HPDE6-E6E7 (cell line): Measurements from ENCODE around the gene OR2D2.
"Not testable (repeated sequence)": the region's sequence is repeated elsewhere in the genome, so short reads cannot be mapped to it uniquely, and the experiment has no call there.

Experiments
- DNase-seq: peaks from one replicate; pipeline ENCODE4 v3.0.0; 2011; ENCODE audit warnings: missing footprints; ENCODE audit errors: extremely low spot score

OR2D2 gene, protein sequence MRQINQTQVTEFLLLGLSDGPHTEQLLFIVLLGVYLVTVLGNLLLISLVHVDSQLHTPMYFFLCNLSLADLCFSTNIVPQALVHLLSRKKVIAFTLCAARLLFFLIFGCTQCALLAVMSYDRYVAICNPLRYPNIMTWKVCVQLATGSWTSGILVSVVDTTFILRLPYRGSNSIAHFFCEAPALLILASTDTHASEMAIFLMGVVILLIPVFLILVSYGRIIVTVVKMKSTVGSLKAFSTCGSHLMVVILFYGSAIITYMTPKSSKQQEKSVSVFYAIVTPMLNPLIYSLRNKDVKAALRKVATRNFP

GRCh38 chr11:6892400-6892799, at the start of gene OR2D2:
TSS of gene OR2D2 (minus strand) at chr11:6892500. CDS start at chr11:6892500, 0 bp downstream.
- no peak for DNase-seq

DNA sequence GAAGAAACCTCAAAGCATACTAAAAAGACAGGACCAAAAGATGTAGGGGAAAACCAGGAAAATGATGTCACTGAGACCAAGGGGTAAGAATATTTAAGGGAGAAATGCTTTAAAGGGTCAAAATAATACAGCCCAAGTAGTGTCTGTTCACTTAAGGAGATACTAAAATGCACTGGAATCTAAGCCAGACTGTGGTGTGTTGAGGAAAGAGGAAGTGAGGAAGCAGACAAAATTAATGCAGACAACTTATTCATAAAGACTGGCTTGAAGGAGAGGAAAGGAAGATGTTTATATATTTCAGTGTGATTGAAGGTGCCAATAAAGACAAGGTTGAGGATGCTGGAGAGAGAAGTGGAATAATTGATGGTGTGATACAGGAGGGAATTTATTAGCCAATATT, 49.7 kb upstream of the OR2D2 start:
- DNase-seq: no peak

GRCh38 chr11:6932145-6932544, 39.8 kb upstream of the OR2D2 start:
- no peak for DNase-seq

- DNase-seq: no peak
These were observed 38.9 kb upstream of the OR2D2 start for GRCh38 chr11:6931146-6931713.

- DNase-seq: no peak
These were observed 36.6 kb upstream of the OR2D2 start for GRCh38 chr11:6928916-6929315.

DNA sequence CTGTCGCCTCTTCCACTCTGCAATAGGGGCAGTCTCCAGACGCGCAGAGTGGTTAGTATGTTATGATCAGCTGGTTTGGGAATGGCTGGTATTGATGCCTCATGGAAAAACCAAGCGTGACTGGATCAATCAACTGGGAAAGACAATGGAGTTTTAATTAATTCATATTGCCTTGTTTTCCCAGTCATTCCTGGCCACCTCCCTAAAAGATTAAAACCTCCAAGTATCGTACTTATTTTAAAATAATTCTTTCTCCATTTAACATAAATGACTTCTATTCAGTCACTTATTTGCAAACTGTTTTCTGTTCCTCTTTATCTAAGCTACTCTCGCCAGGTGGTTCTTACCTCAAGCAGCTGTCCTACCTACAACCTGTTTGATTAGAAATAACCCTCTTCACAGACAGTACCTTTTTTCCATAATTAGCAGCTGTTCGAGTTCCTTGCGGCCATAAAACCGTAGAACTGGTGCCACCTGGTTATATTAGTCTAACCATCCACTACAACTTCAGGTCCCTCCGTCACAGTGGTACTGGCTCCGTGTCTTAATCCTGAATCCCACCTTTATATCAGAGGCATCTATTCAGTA, 34.8 kb upstream of the OR2D2 start:
- DNase-seq: no peak

DNA sequence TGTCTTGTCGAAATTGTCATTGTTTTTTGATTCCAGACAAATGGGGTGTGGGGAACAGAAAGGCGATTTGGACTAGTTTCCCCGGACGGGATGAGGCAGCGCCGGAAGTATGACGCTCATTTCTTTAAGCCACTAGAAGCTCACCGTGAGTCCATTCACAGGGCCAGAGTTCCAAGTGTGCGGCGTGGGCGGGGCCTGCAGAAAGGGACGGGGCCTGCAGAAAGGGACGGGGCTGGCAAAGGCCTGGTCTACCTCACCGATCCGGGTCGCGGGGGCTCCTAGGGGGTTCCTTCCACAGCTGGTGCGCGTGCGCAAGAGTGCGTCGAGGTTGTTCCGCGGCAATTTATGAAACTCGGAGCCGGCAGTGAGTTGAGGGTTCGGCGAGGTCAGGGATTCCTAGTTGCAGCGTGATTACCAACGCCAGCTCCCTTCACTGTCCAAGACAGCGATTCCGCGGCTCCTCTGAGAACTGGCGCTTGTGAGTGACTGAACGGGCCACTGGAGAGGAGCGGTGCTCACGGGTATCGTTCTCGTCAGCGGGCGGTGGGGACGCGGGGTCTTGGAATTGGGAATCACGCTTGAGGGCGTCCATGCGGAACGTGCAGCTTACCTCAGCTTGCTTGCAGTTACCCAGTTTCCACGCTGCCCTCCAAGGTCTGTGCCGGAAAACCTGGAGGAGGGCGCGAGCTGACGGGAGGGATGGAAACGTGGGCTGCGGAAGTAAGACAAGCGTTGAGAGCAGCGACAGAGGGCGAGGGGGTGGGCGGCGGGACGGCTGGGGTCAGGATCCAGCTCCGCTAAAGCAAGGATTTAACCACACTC, 34.1 kb upstream of the OR2D2 start, which contains the start of gene ZNF215:
Gene ZNF215 (plus strand): TSS at position 219 of the 822 bp plus-strand sequence. CDS start 5,847 bp downstream, outside the sequence.
- DNase-seq: peak; percentile 38

DNA sequence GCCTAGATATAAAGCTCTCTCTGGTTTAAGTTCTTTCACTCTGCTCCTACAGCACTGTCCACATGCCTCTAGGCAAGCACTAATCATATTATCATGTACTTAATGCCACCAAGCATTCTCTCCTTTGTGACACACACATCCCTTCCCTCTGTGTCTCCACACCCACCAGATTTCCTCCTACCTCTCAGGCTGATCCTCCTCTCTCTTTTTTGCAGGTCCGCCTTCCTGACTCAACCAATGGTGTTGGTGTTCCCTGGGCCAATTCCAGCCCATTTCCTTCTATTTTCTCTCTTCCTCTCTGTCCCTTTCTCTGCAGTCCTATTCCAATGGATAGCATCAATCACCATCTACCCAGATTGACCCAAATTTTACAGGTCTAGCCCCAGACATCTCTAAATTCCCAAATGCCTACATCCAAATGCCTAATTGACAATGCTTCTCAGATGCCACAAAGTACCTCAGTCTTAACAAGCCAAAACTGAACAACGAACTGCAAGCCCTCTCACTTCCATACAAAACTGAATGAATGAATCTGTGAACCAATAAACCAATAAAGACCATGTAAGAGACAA, 33.4 kb upstream of the OR2D2 start:
- no peak for DNase-seq

DNA sequence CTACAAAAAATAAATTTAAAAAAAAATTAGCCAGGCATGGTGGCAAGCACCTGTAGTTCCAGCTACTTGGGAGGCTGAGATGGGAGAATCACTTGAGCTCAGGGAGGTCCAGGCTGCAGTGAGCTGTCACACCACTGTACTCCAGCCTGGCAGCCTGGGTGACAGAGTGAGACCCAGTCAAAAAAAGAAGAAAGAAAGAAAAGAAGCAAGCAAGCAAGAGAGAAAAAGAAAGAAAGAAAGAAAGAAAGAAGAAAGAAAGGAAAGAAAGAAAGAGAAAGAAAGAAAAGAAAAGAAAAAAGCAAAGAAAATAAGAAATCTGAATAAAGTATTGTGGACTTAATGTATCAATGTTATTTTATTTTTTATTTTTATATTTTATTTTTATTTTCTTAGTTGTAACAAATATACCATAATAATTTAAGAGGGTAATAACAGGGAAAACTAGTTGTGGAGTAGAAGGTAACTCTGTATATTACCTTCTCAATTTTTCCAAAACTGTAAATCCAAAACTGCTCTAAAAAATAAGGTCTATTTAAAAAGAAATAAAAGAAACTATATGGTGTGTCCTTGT, 32.8 kb upstream of the OR2D2 start:
- DNase-seq: no peak

- DNase-seq: no peak
These were observed 28.4 kb upstream of the OR2D2 start, which contains the start of gene OR2D3 for GRCh38 chr11:6920702-6921101. TSS of gene OR2D3 (plus strand) at chr11:6921002. CDS start at chr11:6921002, 0 bp downstream.

DNA sequence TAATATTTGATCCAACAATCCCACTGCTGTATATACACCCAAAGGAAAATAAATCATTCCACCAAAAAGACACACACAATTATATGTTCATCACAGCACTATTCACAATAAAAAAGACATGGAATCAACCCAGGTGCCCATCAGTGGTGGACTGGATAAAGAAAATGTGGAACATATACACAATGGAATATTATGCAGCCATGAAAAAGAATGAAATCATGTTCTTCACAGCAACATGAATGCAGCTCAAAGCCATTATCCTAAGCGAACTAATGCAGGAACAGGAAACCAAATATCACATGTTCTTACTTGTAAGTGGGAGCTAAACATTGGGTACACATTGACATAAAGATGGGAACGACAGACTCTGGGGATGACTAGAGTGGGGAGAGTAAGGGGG, 27.4 kb upstream of the OR2D2 start:
- DNase-seq: no peak

DNA sequence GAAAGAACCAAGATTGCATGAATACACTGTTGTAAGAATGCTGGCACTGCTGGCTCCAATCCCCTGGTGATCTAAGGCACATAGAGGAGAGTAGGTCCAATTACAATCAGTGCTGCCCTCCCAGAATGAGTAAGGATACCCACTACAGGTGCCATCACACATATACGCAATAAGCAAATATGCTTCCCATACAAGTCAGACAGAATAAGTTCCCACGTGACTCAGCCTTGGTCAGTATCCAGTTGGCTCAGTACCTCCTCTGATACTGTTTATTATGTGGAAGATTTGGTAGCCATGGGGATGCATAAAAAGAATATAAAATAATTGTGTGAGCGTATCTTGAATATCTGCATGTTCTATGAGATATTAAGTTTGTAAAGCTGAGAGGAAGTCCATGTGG, 19.6 kb upstream of the OR2D2 start:
- DNase-seq: no peak

DNA sequence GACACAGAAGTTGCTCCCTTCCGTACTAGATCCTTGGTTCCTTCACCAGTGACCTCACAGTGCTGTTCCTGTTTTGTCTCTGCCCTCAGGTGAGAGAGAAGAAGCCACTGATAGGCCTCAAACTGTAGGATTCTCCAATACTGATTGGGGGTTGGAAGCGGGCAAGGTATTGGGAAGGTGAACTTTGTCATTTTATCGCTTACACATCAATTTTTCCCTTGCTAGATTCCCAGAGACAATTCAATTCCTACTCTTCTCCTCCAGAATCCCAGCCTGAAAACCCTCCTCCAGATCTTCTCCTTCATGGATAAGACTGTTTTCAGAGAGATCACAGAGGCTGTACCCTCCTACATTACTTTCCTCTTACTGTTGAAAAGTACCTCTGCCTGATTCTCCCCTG, 19.1 kb upstream of the OR2D2 start:
- DNase-seq: no peak

- DNase-seq: not testable (repeated sequence)
These were observed 12.5 kb upstream of the OR2D2 start for GRCh38 chr11:6904804-6905203.

DNA sequence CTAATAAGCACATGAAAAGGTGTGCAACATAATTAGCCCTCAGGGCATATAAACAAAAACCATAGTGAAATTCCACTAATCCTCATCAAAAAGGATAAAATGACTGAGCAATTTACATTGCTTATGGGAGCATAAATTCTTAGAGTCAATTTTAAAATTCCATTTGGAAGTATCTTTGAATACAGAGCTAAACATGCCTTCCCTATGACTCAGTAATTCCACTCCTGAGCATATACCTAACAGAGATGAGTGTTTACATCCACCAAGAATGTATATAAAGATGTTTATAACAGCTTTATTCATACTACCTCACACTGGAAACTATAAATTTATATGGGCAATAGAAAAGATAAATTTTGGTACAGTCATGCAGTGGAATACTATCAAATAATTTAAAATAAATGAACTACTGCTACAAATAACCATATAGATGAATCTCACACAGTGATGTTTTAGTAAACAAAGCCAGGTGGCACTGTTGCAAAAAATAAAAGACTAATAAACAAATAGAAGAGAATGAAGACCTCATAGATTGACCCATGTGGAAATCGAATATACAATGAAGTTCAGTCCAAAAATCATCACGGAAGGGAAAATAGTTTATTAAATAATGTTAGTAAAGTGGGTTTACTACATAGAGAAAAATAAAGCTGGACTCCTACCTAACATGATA, 8.2 kb upstream of the OR2D2 start:
- no peak for DNase-seq

GRCh38 chr11:6898911-6899310, 6.6 kb upstream of the OR2D2 start:
- DNase-seq: no peak

- DNase-seq: no peak
These were observed 2.7 kb upstream of the OR2D2 start for GRCh38 chr11:6895010-6895409.

- no peak for DNase-seq
These were observed 1.8 kb upstream of the OR2D2 start for GRCh38 chr11:6894097-6894496.

DNA sequence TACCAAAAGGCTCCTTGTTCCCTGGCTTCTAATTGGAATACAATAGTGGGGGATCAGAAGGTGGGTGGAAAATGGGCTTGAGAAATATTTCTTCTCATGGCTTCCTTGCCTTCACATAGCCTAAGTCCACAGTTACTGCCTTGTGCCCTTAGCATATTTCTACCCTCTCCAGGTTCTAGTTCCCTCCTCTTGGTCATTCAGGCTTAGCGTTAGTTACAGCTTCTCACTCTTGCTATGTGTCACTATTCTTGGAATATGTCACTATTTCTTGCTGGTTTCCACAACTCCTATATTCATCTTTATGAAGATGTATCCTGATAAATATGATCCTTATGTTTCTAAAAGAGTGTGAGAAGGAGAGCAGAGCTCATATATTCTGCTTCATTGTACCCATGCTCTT, 2.5 kb downstream of the OR2D2 start:
- DNase-seq: no peak

GRCh38 chr11:6888830-6889229, 3.5 kb downstream of the OR2D2 start:
- DNase-seq: no peak

GRCh38 chr11:6887711-6888110, 4.6 kb downstream of the OR2D2 start:
- DNase-seq: not testable (repeated sequence)
